HUDEP-2 (cell line): ENCODE data around the gene RAD21L1.
"Not testable (repeated sequence)": the region's sequence is repeated elsewhere in the genome, so short reads cannot be mapped to it uniquely, and the experiment has no call there.

Experiments used
- DNase-seq, 76 experiments: peaks; one replicate each; lab custom pipeline; 2025; ENCODE audit not compliant: unreplicated experiment in 76 of 76; lab: John Stamatoyannopoulos, UW

Gene RAD21L1

DNA sequence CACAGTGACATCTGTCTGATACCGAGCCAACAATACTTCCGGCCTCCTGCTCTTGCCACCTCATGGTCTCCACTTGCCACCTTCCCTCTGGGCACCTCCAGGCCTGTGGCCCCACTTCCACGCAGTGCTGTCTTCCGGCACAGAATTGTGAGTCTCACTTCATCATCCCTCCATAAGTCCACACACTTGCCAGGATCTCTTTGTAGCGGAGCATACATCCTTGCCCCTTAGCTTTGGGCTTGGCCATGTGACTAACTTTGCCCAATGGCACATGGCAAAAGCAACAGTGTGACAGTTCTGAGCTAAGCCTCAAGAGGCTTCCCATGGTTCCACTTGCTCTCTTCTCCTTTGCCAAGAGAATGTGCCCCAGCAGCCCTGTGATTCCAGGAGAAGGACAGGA, 27.1 kb upstream of the RAD21L1 start:
- DNase-seq, result no peak

- peak in 2 of 76 experiments; percentile 8 to 14 for DNase-seq
Observed at GRCh38 chr20:1199212-1199873, 26.5 kb upstream of the RAD21L1 start.

DNA sequence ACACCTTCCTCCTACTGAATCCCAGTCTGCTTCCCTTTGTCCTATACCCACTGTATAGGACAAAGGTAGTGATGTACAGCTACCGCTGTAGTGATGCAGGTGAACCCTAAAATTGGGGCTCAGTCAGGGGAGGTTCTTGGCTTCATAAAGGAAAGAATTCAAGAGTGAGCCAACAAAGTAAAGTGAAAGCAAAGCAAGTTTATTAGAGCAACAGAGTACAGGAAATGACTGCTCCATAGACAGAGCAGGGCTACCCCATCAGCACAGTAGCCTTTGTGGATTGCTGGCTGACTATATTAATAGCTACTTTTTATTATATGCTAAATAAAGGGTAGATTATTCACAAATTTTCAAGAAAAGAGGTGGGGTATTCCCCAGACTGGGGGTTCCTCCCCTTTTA, 25.9 kb upstream of the RAD21L1 start:
- DNase-seq, result no peak

DNA sequence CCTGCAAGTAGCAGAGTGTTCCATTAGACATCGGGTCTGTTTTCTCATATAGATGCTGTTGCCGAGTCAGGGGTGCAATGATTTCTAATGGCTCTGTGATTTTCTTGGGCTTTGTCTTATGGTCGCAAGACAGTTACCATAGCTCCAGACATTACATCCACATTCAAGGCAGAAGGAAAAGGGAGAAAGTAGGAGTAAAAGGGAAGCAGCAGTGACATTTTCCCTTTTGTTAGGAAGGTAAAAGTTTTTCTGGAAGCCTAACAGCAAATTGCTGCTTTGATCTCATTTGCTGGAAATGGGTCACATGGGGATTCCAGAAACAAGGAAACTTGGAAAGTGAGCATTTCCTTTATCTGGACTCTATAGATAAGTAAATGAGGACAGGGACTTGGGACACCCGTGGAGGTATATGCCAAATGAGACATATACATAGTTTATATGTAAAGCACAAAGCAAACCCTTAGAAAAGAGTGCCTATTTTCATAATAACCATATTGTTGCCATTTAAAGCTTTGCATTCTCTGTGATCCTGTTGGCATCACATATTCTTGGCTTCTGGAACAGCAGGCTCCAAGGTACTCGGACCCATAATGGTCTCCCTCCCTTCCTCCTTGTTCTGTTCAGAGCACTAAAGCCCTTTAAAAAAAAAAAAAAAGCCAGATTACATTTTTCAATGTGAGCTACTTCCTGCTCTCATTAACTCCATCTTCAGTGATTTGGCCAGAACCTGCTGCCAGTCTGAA, 22.9 kb upstream of the RAD21L1 start, which contains the start of gene C20orf202:
Gene C20orf202, plus strand, starts transcription at position 693 of the 743 bp plus-strand sequence. CDS start 132 bp downstream, outside the sequence.
- no peak for DNase-seq

- no peak for DNase-seq
Observed at GRCh38 chr20:1203630-1204029, 22.2 kb upstream of the RAD21L1 start.

DNA sequence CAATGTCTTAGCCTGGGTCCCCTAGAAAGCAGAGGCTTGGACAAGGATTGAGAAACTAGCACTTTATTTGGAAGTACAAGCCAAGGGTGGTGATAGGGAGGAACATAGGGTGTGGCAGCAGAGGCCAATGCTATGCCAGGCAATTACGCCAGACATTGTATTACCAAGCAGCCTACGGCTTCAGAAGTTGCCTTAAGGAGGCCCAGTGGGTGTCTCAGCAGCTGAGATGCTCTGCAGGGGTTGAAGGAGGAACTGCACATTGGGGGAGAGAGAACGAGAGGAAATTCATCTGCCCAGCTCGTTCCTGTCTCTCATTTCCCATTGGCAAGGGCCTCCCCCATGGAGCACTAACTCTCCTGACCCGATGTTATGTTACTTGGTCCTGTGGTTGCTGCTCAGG, 21.7 kb upstream of the RAD21L1 start:
- peak in 3 of 76 experiments; percentile 9 to 17 (median 13) for DNase-seq

DNA sequence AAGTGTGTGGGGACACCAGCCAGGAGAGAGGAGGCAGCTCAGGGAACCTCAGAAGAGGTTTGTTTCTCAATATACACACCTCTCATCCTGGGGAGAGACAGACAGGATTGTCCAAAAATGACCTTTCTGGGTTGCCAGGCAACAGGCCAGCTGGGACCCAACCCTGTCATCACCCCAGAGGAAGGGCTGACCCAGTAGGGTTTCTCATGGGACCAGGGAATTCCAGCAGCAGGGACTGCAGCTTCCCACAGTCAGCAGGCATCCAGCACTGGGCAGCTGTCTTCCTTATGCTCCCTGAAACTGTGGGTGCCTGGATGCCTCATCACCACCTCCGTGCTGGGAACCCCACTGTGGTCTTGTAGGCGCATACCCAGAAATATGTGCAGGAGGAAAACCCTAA, 21.3 kb upstream of the RAD21L1 start:
- DNase-seq, result no peak

DNA sequence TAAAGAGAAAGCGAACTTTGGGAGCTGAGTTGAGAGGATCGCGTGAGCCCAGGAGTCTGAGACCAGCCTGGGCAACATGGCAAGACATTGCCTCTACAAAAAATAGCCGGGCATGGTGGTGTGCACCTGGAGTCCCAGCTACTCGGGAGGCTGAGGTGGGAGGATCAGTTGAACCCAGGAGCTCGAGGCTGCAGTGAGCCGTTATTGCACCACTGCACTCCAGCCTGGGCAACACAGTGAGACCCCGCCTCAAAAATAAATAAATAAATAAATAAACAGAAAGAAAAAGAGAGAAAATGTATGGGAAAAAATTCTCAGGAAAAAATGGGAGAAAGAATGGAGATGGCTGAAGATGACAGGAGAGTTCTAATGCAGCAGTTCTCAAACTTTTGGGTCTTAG, 20.0 kb upstream of the RAD21L1 start:
- no peak for DNase-seq

- no peak for DNase-seq
Observed at GRCh38 chr20:1206366-1207148, 19.3 kb upstream of the RAD21L1 start.

GRCh38 chr20:1207293-1207878, 18.5 kb upstream of the RAD21L1 start:
- no peak for DNase-seq

DNA sequence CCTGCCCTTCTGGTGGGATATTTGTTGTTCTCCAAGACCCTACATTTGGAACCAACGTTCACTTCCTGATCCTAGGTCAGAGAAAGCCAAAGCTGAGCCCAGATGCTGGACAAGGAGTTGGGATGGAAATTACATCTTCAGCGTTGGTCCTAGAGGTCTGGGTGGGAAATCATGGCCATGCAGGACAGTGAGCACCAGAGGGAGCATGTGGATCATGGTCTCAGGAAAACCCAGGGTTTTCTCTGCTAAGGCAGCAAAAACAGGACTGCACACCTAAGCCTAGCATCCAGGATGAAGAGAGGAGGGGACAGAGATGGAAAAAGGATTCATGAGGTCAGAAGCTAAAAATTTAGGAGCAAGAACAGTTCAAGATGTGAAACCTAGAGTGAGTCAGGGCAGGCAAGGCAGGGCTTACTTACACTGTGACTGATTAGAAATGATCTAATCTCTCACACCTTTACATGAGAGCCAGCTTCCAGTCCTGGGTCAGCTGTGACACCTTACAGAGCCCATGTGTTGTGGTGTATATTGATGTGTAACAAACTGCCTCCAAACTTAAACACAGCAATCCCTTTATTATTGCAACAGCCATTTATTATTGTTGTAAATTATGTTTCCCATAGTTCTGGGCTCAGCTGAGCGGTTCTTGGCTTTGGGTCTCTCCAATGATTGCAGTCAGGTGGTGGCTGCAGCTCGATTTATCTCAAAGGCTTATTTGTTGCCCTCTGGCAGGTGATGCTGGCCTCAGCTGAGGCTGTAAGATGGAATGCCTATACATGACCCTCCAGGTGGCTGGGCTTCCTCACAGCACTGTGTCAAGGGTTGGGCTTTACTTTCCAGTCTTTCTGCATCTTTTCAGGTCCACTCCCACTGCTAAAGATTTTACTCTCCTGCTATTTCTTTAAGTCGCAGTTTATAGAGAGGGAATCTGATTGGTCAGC, 16.1 kb upstream of the RAD21L1 start:
- no peak for DNase-seq

GRCh38 chr20:1210501-1210900, 15.3 kb upstream of the RAD21L1 start:
- no peak for DNase-seq

- peak in 59 of 76 experiments; percentile 12 to 77 (median 45) for DNase-seq
Observed at GRCh38 chr20:1212023-1212422, 13.8 kb upstream of the RAD21L1 start.

GRCh38 chr20:1212607-1213396, 13.0 kb upstream of the RAD21L1 start:
- peak in 62 of 76 experiments; percentile 11 to 80 (median 54) for DNase-seq

DNA sequence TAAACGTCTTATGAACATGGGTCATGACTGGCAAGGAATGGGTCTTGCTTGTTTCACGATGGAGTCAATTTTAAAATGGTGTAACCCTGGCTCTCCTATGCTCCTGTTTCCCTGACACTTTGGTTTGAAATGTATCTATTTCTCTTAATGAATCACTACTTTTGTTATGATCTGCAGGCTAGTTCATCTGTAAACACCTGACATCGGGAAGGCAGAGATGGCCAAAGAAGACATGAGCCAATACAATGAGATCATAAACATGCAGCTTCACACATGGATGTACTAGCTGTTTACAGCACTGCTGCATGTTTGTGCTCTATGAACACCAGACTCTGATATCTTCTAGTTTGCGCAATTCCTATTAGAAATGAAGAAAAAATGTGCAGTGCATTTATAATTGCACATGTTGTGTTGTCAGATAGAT, 11.0 kb upstream of the RAD21L1 start:
- peak in 1 of 76 experiments; percentile 21 for DNase-seq

- peak in 11 of 76 experiments; percentile 5 to 36 (median 22) for DNase-seq
Observed at GRCh38 chr20:1215386-1216170, 10.3 kb upstream of the RAD21L1 start.

DNA sequence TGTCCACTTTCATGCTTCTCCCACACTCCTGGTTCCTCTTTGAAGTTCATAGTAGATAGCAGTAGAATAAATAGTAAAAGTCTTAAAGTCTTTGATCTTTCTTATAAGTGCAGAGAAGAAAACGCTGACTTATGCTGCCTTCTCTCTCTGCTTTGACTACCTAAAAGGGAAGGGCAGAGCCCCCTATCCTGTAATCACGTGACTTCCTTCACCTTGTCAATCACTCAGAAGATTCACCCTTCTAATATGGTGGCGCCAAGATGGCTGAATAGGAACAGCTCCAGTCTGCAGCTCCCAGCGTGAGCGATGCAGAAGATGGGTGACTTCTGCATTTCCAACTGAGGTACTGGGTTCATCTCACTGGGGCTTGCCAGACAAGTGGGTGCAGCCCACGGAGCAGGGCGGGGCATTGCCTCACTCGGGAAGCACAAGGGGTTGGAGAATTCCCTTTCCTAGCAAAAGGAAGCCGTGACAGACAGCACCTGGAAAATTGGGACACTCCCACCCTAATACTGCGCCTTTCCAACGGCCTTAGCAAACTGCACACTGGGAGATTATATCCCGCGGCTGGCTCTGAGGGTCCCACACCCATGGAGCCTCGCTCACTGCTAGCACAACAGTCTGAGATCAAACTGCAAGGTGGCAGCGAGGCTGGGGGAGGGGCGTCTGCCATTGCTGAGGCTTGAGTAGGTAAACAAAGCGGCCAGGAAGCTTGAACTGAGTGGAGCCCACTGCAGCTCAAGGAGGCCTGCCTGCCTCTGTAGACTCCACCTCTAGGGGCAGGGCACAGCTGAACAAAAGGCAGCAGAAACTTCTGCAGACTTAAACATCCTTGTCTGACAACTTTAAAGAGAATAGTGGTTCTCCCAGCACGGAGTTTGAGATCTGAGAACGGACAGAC, 9.1 kb upstream of the RAD21L1 start:
- DNase-seq, result not testable (repeated sequence)
